Measurements from ENCODE around the gene ARHGEF25. TPM values are rescaled to one million over a fixed set of nuclear protein-coding genes. Genes with fewer than 3 reads are reported as not detected.

ARHGEF25 gene
- total and polyA plus RNA-seq, 2 of the 13 experiments (the other 11 are each of a cell fraction or from before 2014, with no cell fraction given), result 11.5 to 12.5 TPM

- peak; percentile 72 for TF ChIP-seq ARID4A (CRISPR knock-in tag; IDR thresholded peaks at IDR 0.05; ENCODE audit: borderline replicate concordance)
- 0 out of 2 replicates have a peak, but pooled peaks have one; percentile 36 for TF ChIP-seq MYC (CRISPR knock-in tag; IDR thresholded peaks at IDR 0.05; ENCODE audit: borderline replicate concordance)
- 0 out of 2 replicates have a peak, but pooled peaks have one; percentile 22 for TF ChIP-seq BCL6 (CRISPR knock-in tag; IDR thresholded peaks at IDR 0.05)
- peak; percentile 52; the same call in 1 of the 2 replicates for TF ChIP-seq TFDP2 (CRISPR knock-in tag; IDR thresholded peaks at IDR 0.05)
- peak; percentile 31; the same call in 1 of the 2 replicates for TF ChIP-seq MXD3 (CRISPR knock-in tag; IDR thresholded peaks at IDR 0.05)
- TF ChIP-seq ZMAT3 (CRISPR knock-in tag; conservative IDR thresholded peaks at IDR 0.05), result 0 out of 2 replicates have a peak, but pooled peaks have one; percentile 47
- no peak for TF ChIP-seq SP1 (IDR thresholded peaks at IDR 0.05)
- 0 out of 2 replicates have a peak, but pooled peaks have one; percentile 33 for TF ChIP-seq SP1 (CRISPR knock-in tag; IDR thresholded peaks at IDR 0.05)
- peak; percentile 31; the same call in 1 of the 2 replicates for TF ChIP-seq RXRA (CRISPR knock-in tag; IDR thresholded peaks at IDR 0.05)
- 0 out of 2 replicates have a peak, but pooled peaks have one; percentile 1 for TF ChIP-seq ZBTB33 (CRISPR knock-in tag; IDR thresholded peaks at IDR 0.05)
- 0 out of 2 replicates have a peak, but pooled peaks have one; percentile 50 for TF ChIP-seq ZNF563 (CRISPR knock-in tag; IDR thresholded peaks at IDR 0.05)
- 0 out of 2 replicates have a peak, but pooled peaks have one; percentile 7 for TF ChIP-seq NFYB (CRISPR knock-in tag; IDR thresholded peaks at IDR 0.05)
- TF ChIP-seq PPARG (CRISPR knock-in tag; conservative IDR thresholded peaks at IDR 0.05), result no peak
- peak; percentile 23 for TF ChIP-seq AGO2 (optimal IDR thresholded peaks at IDR 0.05; ENCODE audit: low read depth, low read length)
- TF ChIP-seq FOSL2 (CRISPR knock-in tag; IDR thresholded peaks at IDR 0.05), result peak; percentile 20; the same call in 1 of the 2 replicates
- TF ChIP-seq ZNF800 (CRISPR knock-in tag; IDR thresholded peaks at IDR 0.05), result 0 out of 2 replicates have a peak, but pooled peaks have one; percentile 37
- peak; percentile 52; the same call in 1 of the 2 replicates for TF ChIP-seq TFDP1 (CRISPR knock-in tag; IDR thresholded peaks at IDR 0.05; ENCODE audit: borderline replicate concordance)
Measured at GRCh38 chr12:57619434-57620244, 8.4 kb downstream of the ARHGEF25 start (continued).
